ENCODE data around the gene ZIC2. TPM values are rescaled to one million over a fixed set of nuclear protein-coding genes. Genes with fewer than 3 reads are reported as not detected.
"Not testable (repeated sequence)": the region's sequence is repeated elsewhere in the genome, so short reads cannot be mapped to it uniquely, and the experiment has no call there.

ZIC2 gene
- total RNA-seq, 2 experiments from 2014 or later, result not detected

- no peak overlapping the region for H3K4me3 Mint-ChIP-seq
- CTCF ChIA-PET, result no interaction called here
Measured at GRCh38 chr13:99995589-99996380, 14.2 kb downstream of the ZIC2 start.

GRCh38 chr13:99996381-99996973 is 14.9 kb downstream of the ZIC2 start:
- intact Hi-C loops (cut with DNase I, micrococcal nuclease), result loop anchor here in 1 of 2 experiments (1.0 kb wide), 1 partner anchor 13 kb away; no protein-coding TSS in a partner anchor
- ChIA-PET CTCF (interaction anchor here (0.7 to 2.0 kb wide), 2 partner anchors 240 to 519 kb away, joined by 3 to 8 read pairs; no protein-coding TSS in a partner anchor), POLR2A (interaction anchor here (0.7 kb wide), 1 partner anchor 38 kb away, joined by 3 read pairs; no protein-coding TSS in a partner anchor)
- no peak overlapping the region for H3K27ac Mint-ChIP-seq
- H3K4me3 Mint-ChIP-seq, result no peak overlapping the region
- DNase-seq (no peak), ATAC-seq (no peak)
- H3K27me3 Mint-ChIP-seq, result peaks cover 71% of the 10 kb centered on the region
- peaks cover 2% of the 10 kb centered on the region for H3K9me3 Mint-ChIP-seq (ENCODE audit: low read depth)
- peaks cover 2% of the 10 kb centered on the region for H3K36me3 Mint-ChIP-seq (ENCODE audit: low read depth)
- peaks cover 16% of the 10 kb centered on the region for H3K4me1 Mint-ChIP-seq

More at GRCh38 chr13:99995589-99996380, 14.2 kb downstream of the ZIC2 start:
- peaks cover 2% of the 10 kb centered on the region for H3K9me3 Mint-ChIP-seq (ENCODE audit: low read depth)
- POLR2A ChIA-PET, result no interaction called here
- peaks cover 2% of the 10 kb centered on the region for H3K36me3 Mint-ChIP-seq (ENCODE audit: low read depth)
- no peak for ATAC-seq
- intact Hi-C loops (cut with DNase I, micrococcal nuclease), result loop anchor here in 1 of 2 experiments (1.0 kb wide), 2 partner anchors 12 to 37 kb away; no protein-coding TSS in a partner anchor
- peaks cover 14% of the 10 kb centered on the region for H3K4me1 Mint-ChIP-seq
- DNase-seq, result peak; percentile 7
- no peak overlapping the region for H3K27ac Mint-ChIP-seq
- peaks cover 74% of the 10 kb centered on the region for H3K27me3 Mint-ChIP-seq

- CTCF ChIA-PET, result interaction anchor here (2.0 kb wide), 1 partner anchor 517 kb away, joined by 8 read pairs; no protein-coding TSS in a partner anchor
Measured at GRCh38 chr13:99997702-99998214, 16.2 kb downstream of the ZIC2 start.

GRCh38 chr13:99998261-99998660 is 16.7 kb downstream of the ZIC2 start:
- DNase-seq, result no peak
- H3K27me3 Mint-ChIP-seq, result peaks cover 67% of the 10 kb centered on the region
- intact Hi-C loops (cut with DNase I, micrococcal nuclease), result no loop called here
- no peak overlapping the region for H3K4me3 Mint-ChIP-seq
- H3K4me1 Mint-ChIP-seq, result peaks cover 15% of the 10 kb centered on the region
- ChIA-PET POLR2A (no interaction called here), CTCF (interaction anchor here (2.0 kb wide), 1 partner anchor 517 kb away, joined by 8 read pairs; no protein-coding TSS in a partner anchor)
- no peak overlapping the region for H3K27ac Mint-ChIP-seq
- peaks cover 2% of the 10 kb centered on the region for H3K9me3 Mint-ChIP-seq (ENCODE audit: low read depth)
- no peak for ATAC-seq
- H3K36me3 Mint-ChIP-seq (ENCODE audit: low read depth), result peaks cover 2% of the 10 kb centered on the region

More at GRCh38 chr13:99997702-99998214, 16.2 kb downstream of the ZIC2 start:
- DNase-seq, result no peak
- peaks cover 2% of the 10 kb centered on the region for H3K36me3 Mint-ChIP-seq (ENCODE audit: low read depth)
- intact Hi-C loops (cut with DNase I, micrococcal nuclease), result no loop called here
- ATAC-seq, result no peak
- peaks cover 2% of the 10 kb centered on the region for H3K9me3 Mint-ChIP-seq (ENCODE audit: low read depth)
- H3K4me1 Mint-ChIP-seq, result peaks cover 20% of the 10 kb centered on the region
- H3K27ac Mint-ChIP-seq, result no peak overlapping the region
- no peak overlapping the region for H3K4me3 Mint-ChIP-seq
- POLR2A ChIA-PET, result no interaction called here
- H3K27me3 Mint-ChIP-seq, result peaks cover 67% of the 10 kb centered on the region

- POLR2A ChIA-PET, result no interaction called here
- DNase-seq (no peak), ATAC-seq (no peak)
- Mint-ChIP-seq H3K27me3 (peaks cover 12% of the 10 kb centered on the region), H3K9me3 (ENCODE audit: low read depth) (peaks cover 3% of the 10 kb centered on the region), H3K36me3 (ENCODE audit: low read depth) (no peaks in the 10 kb centered on the region), H3K4me1 (no peaks in the 10 kb centered on the region), H3K27ac (no peak overlapping the region), H3K4me3 (no peak overlapping the region)
- CTCF ChIA-PET, result no interaction called here
- intact Hi-C loops (cut with DNase I, micrococcal nuclease), result no loop called here
Measured at GRCh38 chr13:100014621-100015020, 33.0 kb downstream of the ZIC2 start.

GRCh38 chr13:100019780-100020356 is 38.3 kb downstream of the ZIC2 start:
- no peak for ATAC-seq
- Mint-ChIP-seq H3K4me3 (no peak overlapping the region), H3K4me1 (no peaks in the 10 kb centered on the region), H3K27ac (no peak overlapping the region), H3K27me3 (peaks cover 2% of the 10 kb centered on the region), H3K9me3 (ENCODE audit: low read depth) (peaks cover 10% of the 10 kb centered on the region), H3K36me3 (ENCODE audit: low read depth) (no peaks in the 10 kb centered on the region)
- CTCF ChIA-PET, result no interaction called here
- intact Hi-C loops (cut with DNase I, micrococcal nuclease), result no loop called here
- POLR2A ChIA-PET, result no interaction called here
- no peak for DNase-seq

- DNase-seq (no peak), ATAC-seq (no peak)
- Mint-ChIP-seq H3K36me3 (ENCODE audit: low read depth) (no peaks in the 10 kb centered on the region), H3K27me3 (peaks cover 5% of the 10 kb centered on the region), H3K4me3 (no peak overlapping the region), H3K9me3 (ENCODE audit: low read depth) (peaks cover 10% of the 10 kb centered on the region), H3K27ac (no peak overlapping the region), H3K4me1 (no peaks in the 10 kb centered on the region)
- intact Hi-C loops (cut with DNase I, micrococcal nuclease), result no loop called here
- CTCF ChIA-PET, result interaction anchor here (0.6 kb wide), 1 partner anchor 9 kb away, joined by 4 read pairs; no protein-coding TSS in a partner anchor
- POLR2A ChIA-PET, result no interaction called here
Measured at GRCh38 chr13:100022798-100023197, 41.2 kb downstream of the ZIC2 start.

GRCh38 chr13:100024023-100024422 is 42.4 kb downstream of the ZIC2 start:
- ChIA-PET POLR2A (no interaction called here), CTCF (no interaction called here)
- no peak overlapping the region for H3K4me3 Mint-ChIP-seq
- peaks cover 8% of the 10 kb centered on the region for H3K27me3 Mint-ChIP-seq
- H3K4me1 Mint-ChIP-seq, result no peaks in the 10 kb centered on the region
- ATAC-seq (no peak), DNase-seq (no peak)
- intact Hi-C loops (cut with DNase I, micrococcal nuclease), result no loop called here
- peaks cover 9% of the 10 kb centered on the region for H3K9me3 Mint-ChIP-seq (ENCODE audit: low read depth)
- no peaks in the 10 kb centered on the region for H3K36me3 Mint-ChIP-seq (ENCODE audit: low read depth)
- H3K27ac Mint-ChIP-seq, result no peak overlapping the region

- no peaks in the 10 kb centered on the region for H3K9me3 Mint-ChIP-seq (ENCODE audit: low read depth)
- H3K4me1 Mint-ChIP-seq, result no peaks in the 10 kb centered on the region
- no peak overlapping the region for H3K4me3 Mint-ChIP-seq
- no peak for ATAC-seq
- H3K36me3 Mint-ChIP-seq (ENCODE audit: low read depth), result no peaks in the 10 kb centered on the region
- POLR2A ChIA-PET, result no interaction called here
- H3K27ac Mint-ChIP-seq, result no peak overlapping the region
- intact Hi-C loops (cut with DNase I, micrococcal nuclease), result no loop called here
- no peak for DNase-seq
- CTCF ChIA-PET, result interaction anchor here (0.5 to 0.7 kb wide), 2 partner anchors 516 to 645 kb away, joined by 3 read pairs; no protein-coding TSS in a partner anchor
- peaks cover 8% of the 10 kb centered on the region for H3K27me3 Mint-ChIP-seq
Measured at GRCh38 chr13:100029933-100030332, 48.3 kb downstream of the ZIC2 start.

- DNase-seq; H3K36me3 Mint-ChIP-seq (ENCODE audit: low read depth); H3K4me3 Mint-ChIP-seq; H3K27ac Mint-ChIP-seq; H3K4me1 Mint-ChIP-seq; H3K27me3 Mint-ChIP-seq; intact Hi-C loops (cut with DNase I, micrococcal nuclease); ATAC-seq; H3K9me3 Mint-ChIP-seq (ENCODE audit: low read depth): not testable (repeated sequence)
- ChIA-PET POLR2A (interaction anchor here (0.6 kb wide), 1 partner anchor 41 kb away, joined by 3 read pairs; no protein-coding TSS in a partner anchor), CTCF (interaction anchor here (0.7 kb wide), 1 partner anchor 10 kb away, joined by 4 read pairs; no protein-coding TSS in a partner anchor)
Measured at GRCh38 chr13:100032642-100033041, 51.1 kb downstream of the ZIC2 start.

- no peak overlapping the region for H3K27ac Mint-ChIP-seq
- H3K4me1 Mint-ChIP-seq, result no peaks in the 10 kb centered on the region
- no peak for DNase-seq
- no peak overlapping the region for H3K4me3 Mint-ChIP-seq
- H3K9me3 Mint-ChIP-seq (ENCODE audit: low read depth), result no peaks in the 10 kb centered on the region
- H3K27me3 Mint-ChIP-seq, result no peaks in the 10 kb centered on the region
- ChIA-PET CTCF (interaction anchor here (0.6 kb wide), 1 partner anchor 120 kb away, joined by 3 read pairs; no protein-coding TSS in a partner anchor), POLR2A (no interaction called here)
- intact Hi-C loops (cut with DNase I, micrococcal nuclease), result no loop called here
- no peaks in the 10 kb centered on the region for H3K36me3 Mint-ChIP-seq (ENCODE audit: low read depth)
- ATAC-seq, result no peak
Measured at GRCh38 chr13:100035936-100036335, 54.4 kb downstream of the ZIC2 start.
